Activated T-cell treated with anti-CD3 and anti-CD28 coated beads for 1 hour (primary cell): ENCODE measurements around the gene BST1.
A peak's percentile ranks its signal among the peaks of the same experiment; 100 is the strongest.
"Not testable (repeated sequence)": the region's sequence is repeated elsewhere in the genome, so short reads cannot be mapped to it uniquely, and the experiment has no call there.

ENCODE experiments used
- DNase-seq: peaks from one replicate; pipeline ENCODE4 v3.0.0-alpha.2; 2020; ENCODE audit warnings: low read depth

BST1 gene

GRCh38 chr4:15746110-15746509 lies 43.2 kb downstream of the BST1 start:
- no peak for DNase-seq

GRCh38 chr4:15749001-15749400 lies 46.1 kb downstream of the BST1 start:
- DNase-seq: no peak

- DNase-seq: no peak
These were observed 48.3 kb downstream of the BST1 start for GRCh38 chr4:15751153-15751552.

GRCh38 chr4:15753081-15753480 lies 50.2 kb downstream of the BST1 start:
- DNase-seq: no peak

- DNase-seq: no peak
These were observed 50.9 kb downstream of the BST1 start for GRCh38 chr4:15753786-15754185.

- no peak for DNase-seq
These were observed 51.5 kb downstream of the BST1 start for GRCh38 chr4:15754323-15754722.

GRCh38 chr4:15755321-15756155 lies 52.7 kb downstream of the BST1 start:
- no peak for DNase-seq

- peak; percentile 47 for DNase-seq
These were observed 53.5 kb downstream of the BST1 start for GRCh38 chr4:15756361-15756861.

- DNase-seq: no peak
These were observed 54.2 kb downstream of the BST1 start for GRCh38 chr4:15757054-15757453.

- DNase-seq: no peak
These were observed 55.4 kb downstream of the BST1 start for GRCh38 chr4:15758294-15758693.

- DNase-seq: not testable (repeated sequence)
These were observed 59.6 kb downstream of the BST1 start for GRCh38 chr4:15762460-15762859.

GRCh38 chr4:15765391-15765790 lies 62.5 kb downstream of the BST1 start:
- no peak for DNase-seq

GRCh38 chr4:15765910-15766697 lies 63.2 kb downstream of the BST1 start:
- DNase-seq: peak; percentile 9

- no peak for DNase-seq
These were observed 64.0 kb downstream of the BST1 start for GRCh38 chr4:15766821-15767220.

GRCh38 chr4:15769202-15769601 lies 66.3 kb downstream of the BST1 start:
- no peak for DNase-seq

GRCh38 chr4:15771216-15772058 lies 68.6 kb downstream of the BST1 start:
- no peak for DNase-seq

- DNase-seq: no peak
These were observed 71.2 kb downstream of the BST1 start for GRCh38 chr4:15774020-15774420.

- DNase-seq: no peak
These were observed 74.2 kb downstream of the BST1 start for GRCh38 chr4:15776871-15777648.

- DNase-seq: no peak
These were observed 74.9 kb downstream of the BST1 start for GRCh38 chr4:15777697-15778288.

GRCh38 chr4:15778289-15779241 lies 75.7 kb downstream of the BST1 start, which contains the start of gene CD38:
Gene CD38, plus strand, starts transcription at chr4:15778328. Its CDS starts 87 bp downstream, at chr4:15778415.
- DNase-seq: peak; percentile 19
